ENCODE measurements around the gene ZEB1.

Gene ZEB1

DNA sequence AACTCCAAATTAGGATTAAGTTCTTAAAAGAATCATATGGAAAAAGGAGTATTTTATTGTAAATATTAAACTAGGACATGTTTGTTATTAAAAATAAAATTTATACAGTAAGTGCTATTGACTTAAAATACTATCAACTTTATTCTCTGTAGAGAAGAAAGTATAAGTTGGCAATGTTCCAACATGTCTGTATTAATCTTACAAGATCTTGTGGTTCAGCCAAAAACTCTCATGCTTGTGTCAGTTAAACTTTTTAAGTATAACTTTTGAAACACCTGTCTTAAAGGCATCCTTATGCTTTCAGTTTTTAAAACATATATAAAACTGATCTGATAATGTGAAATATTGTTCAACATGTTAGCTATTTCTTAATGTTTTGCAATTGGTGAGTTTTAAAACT is 160.7 kb downstream of the ZEB1 start:
- H3K36me3 ChIP-seq (ENCODE audit: control insufficient read depth, insufficient read depth, low read length), result no peaks in the 10 kb centered on the region
- no peaks in the 10 kb centered on the region for H3K4me1 ChIP-seq (ENCODE audit: control insufficient read depth, insufficient read depth, low read length)
- H3K27me3 ChIP-seq (ENCODE audit: control insufficient read depth, insufficient read depth, low read length), result no peaks in the 10 kb centered on the region
- H3K9me3 ChIP-seq (ENCODE audit: control insufficient read depth, insufficient read depth, low read length), result no peaks in the 10 kb centered on the region
- no peak overlapping the region for H3K9ac ChIP-seq (ENCODE audit: low read depth, low read length)
- no peak overlapping the region for H3K4me3 ChIP-seq (ENCODE audit: low read depth, low read length)

- Histone ChIP-seq H3K9me3 (ENCODE audit: control insufficient read depth, insufficient read depth, low read length) (no peaks in the 10 kb centered on the region), H3K27me3 (ENCODE audit: control insufficient read depth, insufficient read depth, low read length) (no peaks in the 10 kb centered on the region), H3K4me1 (ENCODE audit: control insufficient read depth, insufficient read depth, low read length) (no peaks in the 10 kb centered on the region)
Measured at GRCh38 chr10:31483546-31483945, 164.5 kb downstream of the ZEB1 start.

DNA sequence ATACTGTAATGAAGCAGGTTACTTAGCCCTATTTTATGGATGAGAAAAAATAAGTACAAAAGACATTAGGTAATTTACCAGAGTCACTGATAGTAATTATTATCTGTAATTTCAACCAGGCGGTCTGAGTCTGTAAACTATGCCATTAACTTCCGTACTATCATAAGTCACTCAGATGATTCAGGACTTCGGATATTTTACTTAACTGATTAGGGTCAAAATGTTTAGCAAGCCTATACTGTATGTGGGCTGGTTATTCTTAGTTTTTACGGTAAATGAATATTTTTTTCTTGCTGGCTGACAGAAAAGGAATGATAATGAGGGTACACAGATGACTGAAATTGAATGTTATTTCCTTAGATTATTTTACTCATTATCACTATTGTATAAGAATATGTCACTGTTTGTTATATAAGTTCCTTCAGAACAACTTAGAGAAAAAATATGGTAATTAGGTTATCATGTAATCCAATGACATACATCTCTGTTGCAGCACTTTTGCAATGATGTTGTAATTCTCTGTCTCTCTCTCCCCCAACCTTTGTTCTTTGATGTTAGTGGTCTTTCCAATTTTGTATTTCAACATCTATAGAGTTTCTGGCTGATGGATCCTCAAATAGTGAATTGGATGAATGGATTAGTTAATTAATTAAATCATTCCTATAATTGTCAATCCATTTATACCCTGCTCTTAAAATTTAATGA is 165.6 kb downstream of the ZEB1 start:
- H3K9me3 ChIP-seq (ENCODE audit: control insufficient read depth, insufficient read depth, low read length), result no peaks in the 10 kb centered on the region
- no peaks in the 10 kb centered on the region for H3K4me1 ChIP-seq (ENCODE audit: control insufficient read depth, insufficient read depth, low read length)

More at GRCh38 chr10:31483546-31483945, 164.5 kb downstream of the ZEB1 start:
- H3K36me3 ChIP-seq (ENCODE audit: control insufficient read depth, insufficient read depth, low read length), result no peaks in the 10 kb centered on the region
- no peak overlapping the region for H3K9ac ChIP-seq (ENCODE audit: low read depth, low read length)
- no peak overlapping the region for H3K4me3 ChIP-seq (ENCODE audit: low read depth, low read length)

GRCh38 chr10:31490858-31491504 is 172.0 kb downstream of the ZEB1 start:
- H3K36me3 ChIP-seq (ENCODE audit: control insufficient read depth, insufficient read depth, low read length), result no peaks in the 10 kb centered on the region
- no peaks in the 10 kb centered on the region for H3K4me1 ChIP-seq (ENCODE audit: control insufficient read depth, insufficient read depth, low read length)
- H3K4me3 ChIP-seq (ENCODE audit: low read depth, low read length), result no peak overlapping the region
- H3K9ac ChIP-seq (ENCODE audit: low read depth, low read length), result no peak overlapping the region
- no peaks in the 10 kb centered on the region for H3K9me3 ChIP-seq (ENCODE audit: control insufficient read depth, insufficient read depth, low read length)
- no peaks in the 10 kb centered on the region for H3K27me3 ChIP-seq (ENCODE audit: control insufficient read depth, insufficient read depth, low read length)

More for the DNA sequence above, 165.6 kb downstream of the ZEB1 start:
- Histone ChIP-seq H3K9ac (ENCODE audit: low read depth, low read length) (no peak overlapping the region), H3K36me3 (ENCODE audit: control insufficient read depth, insufficient read depth, low read length) (no peaks in the 10 kb centered on the region), H3K4me3 (ENCODE audit: low read depth, low read length) (no peak overlapping the region), H3K27me3 (ENCODE audit: control insufficient read depth, insufficient read depth, low read length) (no peaks in the 10 kb centered on the region)

DNA sequence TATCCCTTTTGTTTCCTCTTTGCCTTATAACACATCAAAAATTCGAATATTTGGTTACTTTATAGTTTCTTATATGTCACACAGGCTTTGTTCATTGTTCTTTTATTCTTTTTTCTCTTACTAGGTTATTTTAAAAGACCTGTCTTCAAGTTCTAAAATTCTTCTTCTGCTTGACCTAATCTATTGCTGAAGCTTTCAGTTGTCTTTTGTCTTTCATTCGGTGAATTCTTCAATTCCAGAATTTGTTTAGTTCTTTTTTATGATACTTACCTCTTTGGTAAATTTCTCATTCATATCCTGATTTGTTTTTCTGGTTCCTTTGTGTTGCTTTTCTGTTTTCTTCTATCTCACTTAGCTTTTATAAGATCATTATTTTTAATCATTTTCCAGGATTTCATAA is 188.4 kb downstream of the ZEB1 start:
- no peaks in the 10 kb centered on the region for H3K36me3 ChIP-seq (ENCODE audit: control insufficient read depth, insufficient read depth, low read length)
- no peaks in the 10 kb centered on the region for H3K27me3 ChIP-seq (ENCODE audit: control insufficient read depth, insufficient read depth, low read length)
- no peak overlapping the region for H3K9ac ChIP-seq (ENCODE audit: low read depth, low read length)
- H3K4me1 ChIP-seq (ENCODE audit: control insufficient read depth, insufficient read depth, low read length), result no peaks in the 10 kb centered on the region
- H3K4me3 ChIP-seq (ENCODE audit: low read depth, low read length), result no peak overlapping the region
- no peaks in the 10 kb centered on the region for H3K9me3 ChIP-seq (ENCODE audit: control insufficient read depth, insufficient read depth, low read length)

DNA sequence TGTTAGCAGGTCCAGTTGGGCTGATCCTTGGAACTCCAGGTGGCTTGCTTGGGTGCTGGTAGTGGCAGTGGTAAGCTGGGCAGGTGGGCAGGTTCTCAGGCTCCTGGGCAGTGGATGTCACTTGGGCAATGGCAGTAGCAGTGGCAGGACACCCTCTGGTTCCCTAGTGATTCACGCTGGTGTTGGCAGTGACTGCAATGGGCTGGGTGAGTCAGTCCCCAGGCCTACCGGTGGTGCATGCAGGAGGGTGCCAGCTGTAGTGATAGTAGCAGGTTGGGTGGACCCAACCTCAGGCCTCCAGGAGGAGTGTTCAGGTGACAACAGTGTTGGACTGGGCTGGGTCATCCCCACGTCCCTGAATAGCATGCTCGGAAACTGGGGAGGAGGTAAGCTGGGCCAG is 189.2 kb downstream of the ZEB1 start:
- no peaks in the 10 kb centered on the region for H3K4me1 ChIP-seq (ENCODE audit: control insufficient read depth, insufficient read depth, low read length)
- no peak overlapping the region for H3K4me3 ChIP-seq (ENCODE audit: low read depth, low read length)
- no peaks in the 10 kb centered on the region for H3K36me3 ChIP-seq (ENCODE audit: control insufficient read depth, insufficient read depth, low read length)
- no peak overlapping the region for H3K9ac ChIP-seq (ENCODE audit: low read depth, low read length)
- no peaks in the 10 kb centered on the region for H3K27me3 ChIP-seq (ENCODE audit: control insufficient read depth, insufficient read depth, low read length)
- H3K9me3 ChIP-seq (ENCODE audit: control insufficient read depth, insufficient read depth, low read length), result no peaks in the 10 kb centered on the region

DNA sequence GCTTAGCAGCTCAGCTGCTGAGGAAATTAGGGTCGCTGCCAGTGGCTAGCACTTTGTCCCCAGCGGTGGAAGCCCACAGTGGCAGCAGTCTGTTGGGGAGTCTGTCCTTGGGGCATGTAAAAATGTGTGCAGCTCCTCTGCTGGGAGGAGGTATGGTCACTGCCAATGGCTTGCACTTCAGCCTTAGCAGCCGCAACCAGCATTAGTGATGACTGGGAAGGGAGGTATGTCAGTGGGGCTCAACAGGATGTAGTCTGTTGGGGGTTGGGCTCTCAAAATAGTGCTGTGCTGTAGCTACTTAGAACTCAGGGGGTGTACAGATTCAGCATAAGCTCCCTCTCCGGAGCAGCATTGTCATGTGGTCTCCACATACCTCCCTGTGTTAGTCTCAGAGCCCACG is 189.9 kb downstream of the ZEB1 start:
- Histone ChIP-seq H3K4me3 (ENCODE audit: low read depth, low read length) (no peak overlapping the region), H3K27me3 (ENCODE audit: control insufficient read depth, insufficient read depth, low read length) (no peaks in the 10 kb centered on the region), H3K4me1 (ENCODE audit: control insufficient read depth, insufficient read depth, low read length) (no peaks in the 10 kb centered on the region), H3K36me3 (ENCODE audit: control insufficient read depth, insufficient read depth, low read length) (no peaks in the 10 kb centered on the region), H3K9ac (ENCODE audit: low read depth, low read length) (no peak overlapping the region), H3K9me3 (ENCODE audit: control insufficient read depth, insufficient read depth, low read length) (no peaks in the 10 kb centered on the region)

- Histone ChIP-seq H3K36me3 (ENCODE audit: control insufficient read depth, insufficient read depth, low read length) (no peaks in the 10 kb centered on the region), H3K27me3 (ENCODE audit: control insufficient read depth, insufficient read depth, low read length) (no peaks in the 10 kb centered on the region), H3K4me3 (ENCODE audit: low read depth, low read length) (no peak overlapping the region), H3K9me3 (ENCODE audit: control insufficient read depth, insufficient read depth, low read length) (no peaks in the 10 kb centered on the region), H3K4me1 (ENCODE audit: control insufficient read depth, insufficient read depth, low read length) (peaks cover 2% of the 10 kb centered on the region), H3K9ac (ENCODE audit: low read depth, low read length) (no peak overlapping the region)
Measured at GRCh38 chr10:31509989-31510388, 191.0 kb downstream of the ZEB1 start.

DNA sequence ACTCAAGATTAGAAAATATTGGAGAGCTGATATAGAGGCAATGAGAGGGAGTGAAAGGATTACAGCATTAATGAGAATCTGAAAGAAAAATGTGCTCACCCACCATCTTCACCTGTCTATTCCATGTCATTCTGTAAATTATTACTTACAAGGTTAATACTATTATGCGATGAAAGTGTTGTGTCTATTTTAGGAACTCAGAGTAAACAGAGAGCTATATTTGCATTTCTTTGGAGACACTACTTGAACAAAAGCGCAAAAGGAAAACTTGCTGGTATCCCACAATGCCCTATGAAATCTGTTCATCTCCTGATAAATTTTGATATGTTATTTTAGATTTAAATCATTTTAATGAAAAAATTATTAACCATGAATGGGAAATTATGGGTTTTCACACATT is 196.1 kb downstream of the ZEB1 start:
- peaks cover 3% of the 10 kb centered on the region for H3K4me1 ChIP-seq (ENCODE audit: control insufficient read depth, insufficient read depth, low read length)
- H3K27me3 ChIP-seq (ENCODE audit: control insufficient read depth, insufficient read depth, low read length), result no peaks in the 10 kb centered on the region
- H3K9ac ChIP-seq (ENCODE audit: low read depth, low read length), result no peak overlapping the region
- no peaks in the 10 kb centered on the region for H3K9me3 ChIP-seq (ENCODE audit: control insufficient read depth, insufficient read depth, low read length)
- no peak overlapping the region for H3K4me3 ChIP-seq (ENCODE audit: low read depth, low read length)
- H3K36me3 ChIP-seq (ENCODE audit: control insufficient read depth, insufficient read depth, low read length), result no peaks in the 10 kb centered on the region

DNA sequence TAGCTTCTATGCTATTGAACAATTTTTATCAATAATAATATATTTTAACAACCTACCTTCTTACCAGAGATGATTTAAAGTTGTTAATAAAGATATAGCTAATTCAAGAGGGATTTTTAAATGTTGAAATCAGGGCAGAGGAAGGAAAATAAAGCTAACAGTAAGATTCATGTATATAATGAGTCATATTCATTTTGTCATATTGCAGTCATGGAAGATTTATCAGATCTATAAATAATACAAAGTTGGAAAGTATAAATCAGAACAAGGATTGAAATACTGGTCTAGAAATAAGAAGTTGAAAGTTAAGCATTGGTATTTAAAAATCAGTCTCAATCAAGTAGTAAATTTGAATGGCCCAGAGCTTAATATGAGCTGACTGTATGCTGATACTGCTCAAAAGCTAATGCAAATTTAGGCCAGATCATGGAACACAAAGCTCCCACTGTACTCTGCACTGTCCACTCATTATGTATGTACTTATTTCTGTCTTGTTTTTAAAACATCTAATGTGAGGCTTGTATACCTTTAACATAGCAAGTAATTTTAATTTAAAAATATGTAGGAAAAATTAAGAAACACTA is 196.9 kb downstream of the ZEB1 start:
- no peaks in the 10 kb centered on the region for H3K36me3 ChIP-seq (ENCODE audit: control insufficient read depth, insufficient read depth, low read length)
- peaks cover 3% of the 10 kb centered on the region for H3K4me1 ChIP-seq (ENCODE audit: control insufficient read depth, insufficient read depth, low read length)
- no peaks in the 10 kb centered on the region for H3K9me3 ChIP-seq (ENCODE audit: control insufficient read depth, insufficient read depth, low read length)
- H3K27me3 ChIP-seq (ENCODE audit: control insufficient read depth, insufficient read depth, low read length), result no peaks in the 10 kb centered on the region
- no peak overlapping the region for H3K4me3 ChIP-seq (ENCODE audit: low read depth, low read length)
- H3K9ac ChIP-seq (ENCODE audit: low read depth, low read length), result no peak overlapping the region

- Histone ChIP-seq H3K9me3 (ENCODE audit: control insufficient read depth, insufficient read depth, low read length) (no peaks in the 10 kb centered on the region), H3K4me1 (ENCODE audit: control insufficient read depth, insufficient read depth, low read length) (no peaks in the 10 kb centered on the region), H3K36me3 (ENCODE audit: control insufficient read depth, insufficient read depth, low read length) (no peaks in the 10 kb centered on the region), H3K27me3 (ENCODE audit: control insufficient read depth, insufficient read depth, low read length) (no peaks in the 10 kb centered on the region), H3K9ac (ENCODE audit: low read depth, low read length) (no peak overlapping the region), H3K4me3 (ENCODE audit: low read depth, low read length) (no peak overlapping the region)
Measured at GRCh38 chr10:31520986-31521831, 202.2 kb downstream of the ZEB1 start.

Measured in iPS-15b (cell line).